HG03378 (cell line): ENCODE results near the gene RMC1.

Experiments used
- ATAC-seq: cut with Tn5 transposase; IDR thresholded peaks from one replicate; pipeline ENCODE4 v1.9.1; 2021; ENCODE audit warnings: mild to moderate bottlenecking, moderate library complexity; ENCODE audit not compliant: unreplicated experiment

Gene RMC1

GRCh38 chr18:23580677-23581367 is 77.5 kb downstream of the RMC1 start:
- no peak for ATAC-seq
